ENCODE measurements around the gene RCBTB2. TPM values are rescaled to one million over a fixed set of nuclear protein-coding genes. Genes with fewer than 3 reads are reported as not detected.

RCBTB2 gene
- total RNA-seq, 4 donors from 2014 or later, result 1.7 to 9.1 (median 7.6) TPM

DNA sequence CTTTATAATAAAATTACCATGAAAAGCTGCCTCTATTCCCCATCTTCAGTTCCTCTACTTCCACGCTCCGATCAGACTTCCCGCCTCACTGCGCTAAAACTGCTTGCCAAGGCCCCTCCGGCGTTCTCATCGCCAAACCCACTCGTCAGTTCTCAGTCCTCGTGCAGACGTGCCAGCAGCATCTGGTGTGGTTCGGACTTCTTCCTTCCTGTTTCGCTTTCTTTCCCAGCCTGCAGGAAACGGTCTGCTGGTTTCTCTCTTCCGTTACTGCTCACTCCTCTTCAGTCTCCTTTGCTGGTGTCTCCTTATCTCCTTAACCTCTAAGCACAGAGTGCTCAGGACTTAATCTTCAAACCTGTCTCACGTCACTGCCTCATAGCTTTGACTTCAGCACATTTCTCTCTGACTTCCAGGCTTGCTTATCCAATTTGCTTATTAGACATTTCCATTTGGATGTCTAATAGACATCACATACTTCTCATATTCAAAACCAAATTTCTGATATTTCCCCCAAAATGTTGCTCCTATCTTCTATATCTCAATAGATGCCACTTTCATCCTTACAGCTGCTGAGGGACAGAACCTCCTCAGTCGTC lies 40.3 kb downstream of the RCBTB2 start:
- peak; percentile 52 to 67 for DNase-seq
- no peak for TF ChIP-seq POLR2A (IDR thresholded peaks at IDR 0.05)
- TF ChIP-seq, protein P1, sequence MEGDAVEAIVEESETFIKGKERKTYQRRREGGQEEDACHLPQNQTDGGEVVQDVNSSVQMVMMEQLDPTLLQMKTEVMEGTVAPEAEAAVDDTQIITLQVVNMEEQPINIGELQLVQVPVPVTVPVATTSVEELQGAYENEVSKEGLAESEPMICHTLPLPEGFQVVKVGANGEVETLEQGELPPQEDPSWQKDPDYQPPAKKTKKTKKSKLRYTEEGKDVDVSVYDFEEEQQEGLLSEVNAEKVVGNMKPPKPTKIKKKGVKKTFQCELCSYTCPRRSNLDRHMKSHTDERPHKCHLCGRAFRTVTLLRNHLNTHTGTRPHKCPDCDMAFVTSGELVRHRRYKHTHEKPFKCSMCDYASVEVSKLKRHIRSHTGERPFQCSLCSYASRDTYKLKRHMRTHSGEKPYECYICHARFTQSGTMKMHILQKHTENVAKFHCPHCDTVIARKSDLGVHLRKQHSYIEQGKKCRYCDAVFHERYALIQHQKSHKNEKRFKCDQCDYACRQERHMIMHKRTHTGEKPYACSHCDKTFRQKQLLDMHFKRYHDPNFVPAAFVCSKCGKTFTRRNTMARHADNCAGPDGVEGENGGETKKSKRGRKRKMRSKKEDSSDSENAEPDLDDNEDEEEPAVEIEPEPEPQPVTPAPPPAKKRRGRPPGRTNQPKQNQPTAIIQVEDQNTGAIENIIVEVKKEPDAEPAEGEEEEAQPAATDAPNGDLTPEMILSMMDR (IDR thresholded peaks at IDR 0.05 in 4 of 5, conservative IDR thresholded peaks at IDR 0.05 in 1 of 5), result no peak
- H3K4me3 ChIP-seq, result peak overlapping the region; percentile 26 to 47 (median 37)
- H3K4me1 ChIP-seq, result peaks cover 9 to 17% of the 10 kb centered on the region in 2 donors
- no peaks in the 10 kb centered on the region for H3K27me3 ChIP-seq
- intact Hi-C loops (cut with DNase I; ENCODE audit: low total_unique reads), result loop anchor here (5.0 kb wide), 2 partner anchors 80 to 85 kb away; partner anchors contain the start of gene LPAR6
- ATAC-seq, result peak; percentile 71 to 74
- in situ Hi-C loops (cut with MboI; ENCODE audit: low sequenced_read_pairs in 4 of 4), result loop anchor here in 1 of 4 donors (10.0 kb wide), 1 partner anchor 82 kb away; no protein-coding TSS in a partner anchor
- no peaks in the 10 kb centered on the region for H3K9me3 ChIP-seq
- no peaks in the 10 kb centered on the region for H3K36me3 ChIP-seq
- H3K27ac ChIP-seq, result peak overlapping the region; percentile 57 to 73 (median 67)

DNA sequence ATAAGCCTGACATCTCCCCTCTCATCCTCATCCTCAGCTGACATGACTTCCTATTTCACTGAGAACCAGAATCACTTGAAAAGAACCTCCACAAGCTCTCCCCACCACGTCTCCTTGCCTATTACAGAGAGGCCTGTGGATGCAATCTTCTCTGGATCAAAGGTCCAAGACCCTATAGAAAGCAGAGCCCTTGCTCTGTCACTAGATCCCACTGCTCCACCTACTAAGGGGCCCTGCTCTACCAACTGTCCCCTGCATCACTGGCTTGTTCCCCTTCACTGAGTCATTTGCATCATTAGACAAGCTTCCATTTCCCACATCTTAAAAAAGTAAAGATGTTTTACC lies 40.8 kb downstream of the RCBTB2 start:
- peak in 1 of 2 donors; percentile 19 for ATAC-seq
- no peaks in the 10 kb centered on the region for H3K9me3 ChIP-seq
- no peak for DNase-seq
- intact Hi-C loops (cut with DNase I; ENCODE audit: low total_unique reads) (loop anchor here (5.0 kb wide), 2 partner anchors 80 to 85 kb away; partner anchors contain the start of gene LPAR6), in situ Hi-C loops (cut with MboI; ENCODE audit: low sequenced_read_pairs in 4 of 4) (loop anchor here in 1 of 4 donors (10.0 kb wide), 1 partner anchor 83 kb away; no protein-coding TSS in a partner anchor)
- H3K4me3 ChIP-seq, result peak overlapping the region; percentile 26 to 47 (median 37)
- H3K36me3 ChIP-seq, result no peaks in the 10 kb centered on the region
- peak overlapping the region; percentile 57 to 73 (median 67) for H3K27ac ChIP-seq
- H3K4me1 ChIP-seq, result peaks cover 9 to 17% of the 10 kb centered on the region in 2 donors
- TF ChIP-seq POLR2A (IDR thresholded peaks at IDR 0.05), result no peak
- TF ChIP-seq, protein P1 (IDR thresholded peaks at IDR 0.05 in 4 of 5, conservative IDR thresholded peaks at IDR 0.05 in 1 of 5), result no peak
- no peaks in the 10 kb centered on the region for H3K27me3 ChIP-seq

DNA sequence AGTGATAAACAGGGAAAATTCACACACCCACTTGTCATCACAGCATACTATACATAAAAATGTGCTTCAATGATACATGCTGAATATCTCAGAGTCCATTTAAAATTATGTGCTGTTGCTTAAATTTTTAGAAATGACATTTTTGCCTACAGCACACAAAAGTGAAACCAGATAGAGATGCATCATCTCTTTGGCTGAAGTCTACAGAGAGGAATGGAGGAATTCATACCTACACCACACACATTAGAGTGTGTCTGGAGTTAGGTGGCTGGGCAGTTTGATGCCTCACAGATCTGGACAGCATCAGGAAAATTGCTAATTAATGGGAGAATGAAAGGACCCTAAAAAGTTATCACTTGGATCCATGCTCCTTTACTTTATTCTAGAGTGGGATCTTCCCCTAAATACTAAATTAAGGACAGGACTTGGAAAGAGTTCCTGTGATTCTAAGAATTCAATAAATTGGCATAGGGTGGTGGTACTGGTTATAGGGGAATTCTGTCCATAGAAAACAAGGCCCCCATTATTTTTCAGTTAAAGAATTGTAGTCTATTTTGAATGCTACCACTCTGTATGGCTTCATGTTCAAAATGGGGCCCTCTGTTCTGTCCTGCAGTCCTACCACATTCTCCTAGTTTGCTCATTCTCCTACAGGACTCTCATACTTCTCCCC lies 41.3 kb downstream of the RCBTB2 start:
- intact Hi-C loops (cut with DNase I; ENCODE audit: low total_unique reads), result loop anchor here (5.0 kb wide), 2 partner anchors 79 to 86 kb away; partner anchors contain the start of gene LPAR6
- DNase-seq (no peak), ATAC-seq (no peak)
- Histone ChIP-seq H3K27me3 (no peaks in the 10 kb centered on the region), H3K9me3 (no peaks in the 10 kb centered on the region), H3K4me1 (peaks cover 9 to 17% of the 10 kb centered on the region in 2 donors), H3K36me3 (no peaks in the 10 kb centered on the region), H3K27ac (peak overlapping the region; percentile 57 to 73 (median 67)), H3K4me3 (peak overlapping the region in 1 of 4 donors; percentile 40)
- TF ChIP-seq, protein P1 (IDR thresholded peaks at IDR 0.05 in 4 of 5, conservative IDR thresholded peaks at IDR 0.05 in 1 of 5), result no peak
- TF ChIP-seq POLR2A (IDR thresholded peaks at IDR 0.05), result no peak
- in situ Hi-C loops (cut with MboI; ENCODE audit: low sequenced_read_pairs in 4 of 4), result loop anchor here in 1 of 4 donors (10.0 kb wide), 1 partner anchor 83 kb away; no protein-coding TSS in a partner anchor

DNA sequence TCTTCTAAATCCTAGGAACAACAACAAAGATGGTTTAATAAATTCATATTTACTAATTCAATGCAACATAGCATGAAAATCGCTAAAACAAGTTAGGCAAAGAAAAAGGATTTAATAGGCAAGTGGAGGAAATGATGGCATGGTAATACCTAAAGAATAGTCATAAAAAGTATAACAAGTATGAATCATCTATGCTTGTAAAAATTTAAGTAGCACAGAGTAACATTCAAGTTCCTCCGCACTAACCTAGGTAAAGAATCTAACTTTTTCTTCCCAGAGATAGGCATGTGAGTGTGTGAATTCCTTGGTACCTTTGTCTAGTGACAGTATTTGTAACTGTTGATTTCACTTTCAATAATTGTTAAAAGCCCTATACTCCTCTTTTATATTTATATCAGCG lies 42.6 kb downstream of the RCBTB2 start:
- DNase-seq (no peak), ATAC-seq (no peak)
- no peak overlapping the region for H3K27ac ChIP-seq
- intact Hi-C loops (cut with DNase I; ENCODE audit: low total_unique reads) (loop anchor here (5.0 kb wide), 2 partner anchors 78 to 87 kb away; partner anchors contain the start of gene LPAR6), in situ Hi-C loops (cut with MboI; ENCODE audit: low sequenced_read_pairs in 4 of 4) (loop anchor here in 1 of 4 donors (10.0 kb wide), 1 partner anchor 85 kb away; no protein-coding TSS in a partner anchor)
- no peaks in the 10 kb centered on the region for H3K27me3 ChIP-seq
- TF ChIP-seq, protein P1 (IDR thresholded peaks at IDR 0.05 in 4 of 5, conservative IDR thresholded peaks at IDR 0.05 in 1 of 5), result no peak
- TF ChIP-seq POLR2A (IDR thresholded peaks at IDR 0.05), result no peak
- no peaks in the 10 kb centered on the region for H3K9me3 ChIP-seq
- H3K4me1 ChIP-seq, result peaks cover 9 to 17% of the 10 kb centered on the region in 2 donors
- no peaks in the 10 kb centered on the region for H3K36me3 ChIP-seq
- no peak overlapping the region for H3K4me3 ChIP-seq

Measured in gastrocnemius medialis (tissue), 4 donors.